OCI-LY7 (cell line): ENCODE results near the gene PARP3. TPM values are rescaled to one million over a fixed set of nuclear protein-coding genes. Genes with fewer than 3 reads are reported as not detected.

Experiments used
- BruUV-seq: library from RNA; stranded (reverse); fragments of 400-500 nt; replicated peaks from 2 replicates; lab custom pipeline; 2021; lab: Mats Ljungman, UMichigan
- CTCF ChIA-PET: fragments of 300-600 bp; sonication (Branson Sonifier 250); formaldehyde crosslinking; loops from one replicate; lab custom pipeline; 2022; ENCODE audit warnings: antibody characterized with exemption; ENCODE audit not compliant: unreplicated experiment; lab: Charles Lee
- POLR2A ChIA-PET: fragments of 300-600 bp; sonication (Branson Sonifier 250); formaldehyde crosslinking; loops from one replicate; lab custom pipeline; 2022; ENCODE audit warnings: antibody characterized with exemption; lab: Charles Lee
- DNase-seq: peaks from one replicate; pipeline ENCODE4 v3.0.0-alpha.2; 2015; ENCODE audit warnings: low spot score
- H2AFZ ChIP-seq: fragments of 200-600 bp; sonication (generic), shearing (Covaris generic); 2 replicates; pipeline ENCODE4 v1.6.1; 2014; ENCODE audit warnings: mild to moderate bottlenecking, antibody characterized with exemption, low read length, moderate library complexity
- H3K27ac ChIP-seq: fragments of 200-600 bp; sonication (generic); 2 replicates; pipeline ENCODE4 v1.5.1; 2014; ENCODE audit warnings: mixed run types, low read depth, mild to moderate bottlenecking, moderate library complexity, low read length, inconsistent platforms; ENCODE audit not compliant: poor library complexity, severe bottlenecking
- H3K36me3 ChIP-seq: fragments of 200-600 bp; sonication (generic); 2 replicates; pipeline ENCODE4 v1.6.1; 2014; ENCODE audit warnings: mild to moderate bottlenecking, antibody characterized with exemption, low read length, moderate library complexity, mixed read lengths; ENCODE audit not compliant: insufficient read depth
- H3K4me1 ChIP-seq: fragments of 200-600 bp; sonication (generic); 2 replicates; pipeline ENCODE4 v1.5.1; 2014; ENCODE audit warnings: mild to moderate bottlenecking, low read length; ENCODE audit not compliant: insufficient read depth, poor library complexity, severe bottlenecking
- H3K4me2 ChIP-seq: fragments of 200-600 bp; sonication (generic); 2 replicates; pipeline ENCODE4 v1.6.1; 2014; ENCODE audit warnings: mild to moderate bottlenecking, low read length
- H3K4me3 ChIP-seq: fragments of 200-600 bp; sonication (generic); 2 replicates; pipeline ENCODE4 v1.5.1; 2014; ENCODE audit warnings: mild to moderate bottlenecking, low read depth, low read length; ENCODE audit not compliant: poor library complexity, severe bottlenecking
- H3K79me2 ChIP-seq: fragments of 200-600 bp; sonication (generic); 2 replicates; pipeline ENCODE4 v1.6.1; 2016; ENCODE audit warnings: low read depth, mild to moderate bottlenecking, low read length, moderate library complexity, mixed read lengths; ENCODE audit not compliant: insufficient read depth
- H3K9me2 ChIP-seq: fragments of 200-600 bp; sonication (generic); 2 replicates; pipeline ENCODE4 v1.6.1; 2016; ENCODE audit warnings: mild to moderate bottlenecking, low read length, mixed read lengths; ENCODE audit not compliant: insufficient read depth
- H3K9me3 ChIP-seq: fragments of 200-600 bp; sonication (generic); 2 replicates; pipeline ENCODE4 v1.6.1; 2014; ENCODE audit warnings: mild to moderate bottlenecking, mixed run types, low read length, mixed read lengths
- H4K20me1 ChIP-seq: fragments of 200-600 bp; sonication (generic); 2 replicates; pipeline ENCODE4 v1.6.1; 2014; ENCODE audit warnings: mild to moderate bottlenecking, antibody characterized with exemption, low read length, moderate library complexity, mixed read lengths; ENCODE audit not compliant: insufficient read depth
- CTCF ChIP-seq: fragments of 200-600 bp; sonication (generic); conservative IDR thresholded peaks from 2 replicates; pipeline ENCODE4 v1.5.1; 2014; ENCODE audit warnings: mild to moderate bottlenecking, antibody characterized with exemption, low read length, moderate library complexity, mixed read lengths
- EZH2phosphoT487 ChIP-seq: fragments of 200-600 bp; sonication (generic); IDR thresholded peaks from 2 replicates; pipeline ENCODE4 v1.6.1; 2018; ENCODE audit warnings: low read depth, borderline replicate concordance, mild to moderate bottlenecking, mixed run types, antibody characterized with exemption, low read length, moderate library complexity, mixed read lengths
- intact Hi-C: fragments of 100-400 bp; cut with micrococcal nuclease; formaldehyde crosslinking; loops from one replicate; pipeline ENCODE4 v1.10.0; 2022; ENCODE audit not compliant: unreplicated experiment
- total RNA-seq, 2 experiments: library from RNA; depleted of rRNA in 1 of 2; stranded (reverse); fragments of >200 nt in 1 of 2; shearing (Covaris generic) in 1 of 2; gene quantifications; 2 replicates each; pipeline ENCODE4 v1.2.3, GENCODE V29; 2014 to 2022

PARP3 gene
- total RNA-seq, 2 experiments from 2014 or later = 11.9 to 12.0 TPM

- no peaks in the 10 kb centered on the region for H3K9me3 ChIP-seq
- no peak for DNase-seq
- no peaks in the 10 kb centered on the region for H3K9me2 ChIP-seq
- intact Hi-C loops = no loop called here
- no peaks in the 10 kb centered on the region for H3K36me3 ChIP-seq
- peaks cover 10% of the 10 kb centered on the region for H3K4me1 ChIP-seq
- BruUV-seq = no TSS peak
- peak within 1 kb of the TSS; percentile 45 for H3K4me2 ChIP-seq
- no peaks in the 10 kb centered on the region for H3K79me2 ChIP-seq
- no peak within 1 kb of the TSS for H2AFZ ChIP-seq
- H4K20me1 ChIP-seq = no peaks in the 10 kb centered on the region
- TF ChIP-seq EZH2phosphoT487 (0 out of 2 replicates have a peak, but pooled peaks have one; percentile 80), CTCF (no peak)
- H3K27ac ChIP-seq = no peak within 1 kb of the TSS
- H3K4me3 ChIP-seq = peak within 1 kb of the TSS; percentile 51
- POLR2A ChIA-PET = no interaction called here
- CTCF ChIA-PET = interaction anchor here (0.5 to 0.7 kb wide), 2 partner anchors 23 to 726 kb away, joined by 3 to 8 read pairs; no protein-coding TSS in a partner anchor
Measured at GRCh38 chr3:51967384-51968169, 25.4 kb downstream of the PARP3 start, which contains the start of gene PCBP4. PCBP4 (minus strand) TSS chr3:51967454; CDS start chr3:51961240, 6,214 bp downstream.

- intact Hi-C loops = no loop called here
- Histone ChIP-seq H2AFZ (no peak overlapping the region), H3K4me2 (peak overlapping the region; percentile 45; the same call in 1 of the 2 replicates), H3K79me2 (no peaks in the 10 kb centered on the region), H3K9me3 (no peaks in the 10 kb centered on the region), H3K4me3 (peak overlapping the region; percentile 51), H3K4me1 (peaks cover 10% of the 10 kb centered on the region), H3K36me3 (no peaks in the 10 kb centered on the region), H3K9me2 (no peaks in the 10 kb centered on the region), H4K20me1 (no peaks in the 10 kb centered on the region), H3K27ac (no peak overlapping the region)
- DNase-seq = no peak
- BruUV-seq = no TSS peak
- ChIA-PET POLR2A (no interaction called here), CTCF (interaction anchor here (0.5 to 0.7 kb wide), 3 partner anchors 14 to 725 kb away, joined by 3 to 8 read pairs (median 4); no protein-coding TSS in a partner anchor)
- TF ChIP-seq CTCF (no peak), EZH2phosphoT487 (0 out of 2 replicates have a peak, but pooled peaks have one; percentile 12)
Measured at GRCh38 chr3:51968170-51968775, 26.1 kb downstream of the PARP3 start.
